Urinary bladder (tissue), 4 donors: ENCODE results near the gene PRKAG1. TPM values are rescaled to one million over a fixed set of nuclear protein-coding genes. Genes with fewer than 3 reads are reported as not detected.
A peak's percentile ranks its signal among the peaks of the same experiment; 100 is the strongest.

Source experiments
- DNase-seq: peaks from one replicate; pipeline ENCODE4 v3.0.0-alpha.2; 2015; ENCODE audit errors: extremely low spot score
- H3K27ac ChIP-seq: one replicate; pipeline ENCODE4 v1.5.1; 2013; ENCODE audit warnings: low read depth, mild to moderate bottlenecking, moderate library complexity
- H3K36me3 ChIP-seq: one replicate; pipeline ENCODE4 v1.6.1; 2013; ENCODE audit warnings: mild to moderate bottlenecking, moderate library complexity; ENCODE audit not compliant: insufficient read depth
- H3K4me1 ChIP-seq: one replicate; pipeline ENCODE4 v1.6.1; 2013; ENCODE audit warnings: mild to moderate bottlenecking, moderate library complexity; ENCODE audit not compliant: insufficient read depth
- H3K4me3 ChIP-seq: one replicate; pipeline ENCODE4 v1.5.1; 2013; ENCODE audit warnings: low read depth, low read length
- WGBS: extraction: QIAGEN DNeasy Blood & Tissue Kit; methylation state at CpG from one replicate; pipeline ENCODE4 v1.1.7; 2013; 5-methylcytosine and 5-hydroxymethylcytosine counted together
- polyA plus RNA-seq: library from polyadenylated mRNA; stranded (reverse); fragments of 200-250 nt; gene quantifications from one replicate; pipeline ENCODE4 v1.2.3, GENCODE V29; 2013
- total RNA-seq: library from RNA; depleted of rRNA; stranded (reverse); fragments of >200 nt; gene quantifications from one replicate; pipeline ENCODE4 v1.2.3, GENCODE V29; 2014
- donor health status: healthy with polysubstance abuse.
- donor health status: healthy.

The PRKAG1 gene
- total and polyA plus RNA-seq, 2 donors = 41.8 to 63.3 TPM

DNA sequence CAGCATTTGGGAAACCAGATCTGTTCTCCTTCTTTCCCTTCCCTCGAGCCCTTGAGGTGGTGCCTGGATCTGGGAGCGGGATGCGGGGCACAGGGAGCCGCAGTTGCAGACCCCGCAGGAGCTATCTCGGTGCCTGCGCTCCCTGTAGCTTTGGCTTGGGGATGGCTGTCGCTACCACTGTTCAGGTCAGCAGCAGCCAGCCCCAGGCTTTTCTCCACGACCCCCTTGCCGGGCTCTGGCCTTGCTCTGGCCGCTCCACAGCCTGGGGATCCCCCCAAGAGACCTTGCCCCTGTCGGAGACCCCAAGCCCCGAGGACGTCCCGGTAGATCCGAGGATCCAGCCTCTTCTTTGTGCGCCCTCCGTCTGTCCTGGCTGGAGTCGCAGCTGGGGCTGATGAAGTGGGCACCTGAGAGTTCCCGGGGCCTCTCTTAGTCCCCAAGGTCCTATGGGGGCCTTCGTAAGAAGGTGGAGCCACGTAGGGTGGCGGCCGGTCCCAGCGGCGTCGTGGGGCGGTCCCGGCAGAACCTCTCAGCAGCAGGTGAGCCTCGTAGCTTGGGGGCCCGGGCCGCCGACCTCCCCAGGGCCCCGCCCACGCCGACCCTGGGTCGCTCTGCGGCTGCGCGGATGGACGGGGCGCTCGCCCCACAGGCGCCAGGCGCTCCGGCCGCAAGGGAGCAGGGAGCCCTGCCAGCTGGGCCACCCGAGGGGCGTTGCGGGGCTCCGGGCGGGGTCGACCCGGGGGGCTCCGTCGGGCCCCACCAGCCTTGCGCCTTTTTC lies 20.7 kb downstream of the PRKAG1 start:
- Histone ChIP-seq H3K27ac (no peak overlapping the region), H3K4me1 (no peaks in the 10 kb centered on the region), H3K36me3 (no peaks in the 10 kb centered on the region), H3K4me3 (peak overlapping the region; percentile 49)
- 4% methylated on average over 57 of the region's 57 CpGs for WGBS
- no peak for DNase-seq

GRCh38 chr12:48996794-48997718 lies 21.5 kb downstream of the PRKAG1 start:
- no peak for DNase-seq
- Histone ChIP-seq H3K27ac (no peak overlapping the region), H3K4me3 (peak overlapping the region; percentile 35), H3K36me3 (no peaks in the 10 kb centered on the region), H3K4me1 (no peaks in the 10 kb centered on the region)
- WGBS = 6% methylated on average over 71 of the region's 71 CpGs

DNA sequence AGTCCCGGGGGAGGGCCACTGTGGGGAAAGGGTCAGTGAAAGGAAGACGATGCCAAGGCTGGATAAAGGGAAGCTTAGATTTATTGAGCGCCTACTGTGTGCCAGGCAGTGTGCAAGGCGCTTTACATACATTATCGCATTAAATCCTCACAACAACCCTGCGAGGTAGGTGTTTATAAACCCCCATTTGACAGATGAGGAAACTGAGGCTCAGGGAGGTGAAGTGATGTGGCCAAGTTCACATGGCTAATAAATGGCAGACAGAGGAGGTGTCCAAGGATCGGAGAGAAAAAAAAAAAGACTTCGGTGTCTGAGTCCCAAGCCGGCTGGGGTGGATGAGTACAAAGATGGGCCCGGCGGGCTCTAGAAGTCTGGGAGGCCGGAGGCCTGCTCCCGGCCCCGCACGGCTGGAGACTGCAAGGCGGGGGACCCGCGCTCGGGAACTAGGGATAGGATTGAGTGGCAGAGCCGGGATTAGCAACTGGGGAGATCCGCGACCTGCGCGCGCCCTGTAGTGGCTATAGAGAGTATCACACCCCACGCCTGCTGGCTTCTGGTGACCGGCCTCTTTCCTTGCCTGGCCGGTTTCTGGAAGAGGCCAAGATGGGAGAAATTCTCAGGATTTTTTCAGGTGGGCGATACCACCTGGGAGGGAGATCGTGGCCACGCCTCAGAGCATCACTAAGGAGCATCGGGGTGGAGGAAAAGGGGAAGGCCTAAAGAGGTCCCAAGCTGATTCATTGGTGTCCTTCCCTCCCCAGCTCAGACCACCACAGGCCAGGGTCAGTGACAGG lies 23.3 kb downstream of the PRKAG1 start:
- DNase-seq = no peak
- Histone ChIP-seq H3K27ac (no peak overlapping the region), H3K4me3 (no peak overlapping the region), H3K4me1 (no peaks in the 10 kb centered on the region), H3K36me3 (no peaks in the 10 kb centered on the region)
- WGBS = 6% methylated on average over 32 of the region's 32 CpGs

DNA sequence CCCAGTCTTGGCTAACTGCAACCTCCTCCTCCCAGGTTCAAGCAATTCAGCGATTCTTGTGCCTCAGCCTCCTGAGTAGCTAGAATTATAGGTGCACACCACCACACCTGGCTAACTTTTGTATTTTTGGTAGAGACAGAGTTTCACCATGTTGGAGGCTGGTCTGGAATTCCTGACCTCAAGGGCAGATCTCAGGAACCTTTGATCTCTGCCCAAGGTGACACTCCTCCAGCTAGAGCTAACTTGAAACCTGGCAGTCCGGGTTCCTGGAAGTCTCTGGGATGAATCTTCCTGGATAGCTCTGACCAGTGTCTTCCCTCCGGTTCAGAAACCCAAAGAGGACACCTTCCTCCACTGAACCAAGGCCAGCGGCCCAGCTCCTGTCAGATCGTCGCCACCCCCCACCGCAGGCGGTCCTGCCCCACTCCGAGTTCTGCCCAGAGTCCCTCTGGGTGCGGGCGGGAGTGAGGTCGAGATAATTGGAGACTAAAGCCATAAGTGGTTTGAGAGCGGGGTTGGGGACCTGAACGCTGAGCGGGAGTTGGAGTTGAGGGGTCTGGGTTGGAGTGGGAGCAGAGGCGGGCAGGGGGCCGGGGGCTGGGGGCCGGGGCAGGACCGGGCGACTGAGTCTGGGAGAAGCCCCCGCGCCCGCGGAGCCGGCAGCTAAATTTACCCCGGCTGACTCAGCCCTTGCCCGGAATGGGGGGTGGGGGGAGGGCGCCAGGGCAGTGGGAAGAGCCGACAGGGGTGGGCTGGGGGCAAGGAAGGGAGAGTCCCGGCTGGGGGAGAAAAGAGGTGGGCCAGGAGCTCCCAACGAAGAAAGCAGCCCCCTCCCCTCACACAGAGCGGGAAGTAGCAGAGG lies 24.1 kb downstream of the PRKAG1 start:
- 17% methylated on average over 32 of the region's 32 CpGs for WGBS
- Histone ChIP-seq H3K36me3 (no peaks in the 10 kb centered on the region), H3K4me3 (no peak overlapping the region), H3K4me1 (no peaks in the 10 kb centered on the region), H3K27ac (no peak overlapping the region)
- DNase-seq = no peak

- WGBS = 64% methylated on average over 3 of the region's 3 CpGs
- H3K36me3 ChIP-seq = no peaks in the 10 kb centered on the region
- DNase-seq = no peak
- no peaks in the 10 kb centered on the region for H3K4me1 ChIP-seq
- H3K27ac ChIP-seq = no peak overlapping the region
- H3K4me3 ChIP-seq = no peak overlapping the region
These were observed 24.8 kb downstream of the PRKAG1 start for GRCh38 chr12:48993787-48994186.

DNA sequence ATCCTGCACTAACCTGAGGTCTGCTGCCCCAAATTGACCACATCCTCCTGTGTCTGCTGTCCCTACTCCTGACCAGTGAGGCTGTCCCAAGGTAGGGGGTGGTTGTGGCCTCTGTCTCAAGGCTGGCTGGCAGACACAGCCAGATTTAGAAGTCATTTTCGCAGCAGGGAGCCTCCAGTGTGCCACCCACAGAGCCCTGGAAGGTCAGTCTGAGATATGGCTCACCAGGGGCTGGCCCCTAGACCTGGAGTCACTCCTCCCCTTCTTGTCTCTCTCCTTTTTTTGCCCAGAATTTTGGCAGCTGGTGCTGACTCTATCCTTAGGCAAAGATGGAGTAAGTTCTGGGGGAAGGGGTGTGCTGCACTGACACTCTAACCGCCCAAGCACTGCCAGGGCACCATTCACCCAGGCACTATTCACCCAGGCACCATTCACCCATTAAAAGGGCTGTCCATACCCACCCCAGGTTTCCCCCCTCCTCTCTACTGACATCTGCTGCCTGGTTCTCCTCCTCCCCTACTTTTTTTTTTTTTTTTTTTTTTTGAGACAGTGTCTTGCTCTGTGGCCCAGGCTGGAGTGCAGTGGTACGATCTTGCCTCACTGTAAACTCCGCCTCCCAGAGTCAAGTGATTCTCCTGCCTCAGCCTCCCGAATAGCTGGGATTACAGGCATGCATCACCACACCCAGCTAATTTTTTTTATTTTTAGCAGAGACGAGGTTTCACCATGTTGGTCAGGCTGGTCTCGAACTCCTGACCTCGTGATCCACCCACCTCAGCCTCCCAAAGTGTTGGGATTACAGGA lies 27.1 kb downstream of the PRKAG1 start:
- no peak overlapping the region for H3K4me3 ChIP-seq
- WGBS = 71% methylated on average over 8 of the region's 8 CpGs

GRCh38 chr12:48990552-48990951 lies 28.0 kb downstream of the PRKAG1 start:
- Histone ChIP-seq H3K36me3 (no peaks in the 10 kb centered on the region), H3K27ac (no peak overlapping the region), H3K4me3 (no peak overlapping the region), H3K4me1 (no peaks in the 10 kb centered on the region)
- no peak for DNase-seq

More for the DNA sequence above, 27.1 kb downstream of the PRKAG1 start:
- H3K27ac ChIP-seq = no peak overlapping the region
- DNase-seq = no peak
- no peaks in the 10 kb centered on the region for H3K4me1 ChIP-seq
- H3K36me3 ChIP-seq = no peaks in the 10 kb centered on the region

GRCh38 chr12:48988030-48988649 lies 30.4 kb downstream of the PRKAG1 start:
- 27% methylated on average over 16 of the region's 16 CpGs for WGBS
- no peak overlapping the region for H3K4me3 ChIP-seq
- no peaks in the 10 kb centered on the region for H3K36me3 ChIP-seq
- no peak overlapping the region for H3K27ac ChIP-seq
- no peaks in the 10 kb centered on the region for H3K4me1 ChIP-seq
- DNase-seq = no peak

GRCh38 chr12:48986720-48987291 lies 31.8 kb downstream of the PRKAG1 start:
- Histone ChIP-seq H3K4me1 (no peaks in the 10 kb centered on the region), H3K4me3 (no peak overlapping the region), H3K27ac (no peak overlapping the region), H3K36me3 (no peaks in the 10 kb centered on the region)
- DNase-seq = no peak
- 45% methylated on average over 23 of the region's 23 CpGs for WGBS

- DNase-seq = no peak
- no peak overlapping the region for H3K4me3 ChIP-seq
- WGBS = 70% methylated on average over 2 of the region's 2 CpGs
These were observed 32.7 kb downstream of the PRKAG1 start for GRCh38 chr12:48985901-48986300.

DNA sequence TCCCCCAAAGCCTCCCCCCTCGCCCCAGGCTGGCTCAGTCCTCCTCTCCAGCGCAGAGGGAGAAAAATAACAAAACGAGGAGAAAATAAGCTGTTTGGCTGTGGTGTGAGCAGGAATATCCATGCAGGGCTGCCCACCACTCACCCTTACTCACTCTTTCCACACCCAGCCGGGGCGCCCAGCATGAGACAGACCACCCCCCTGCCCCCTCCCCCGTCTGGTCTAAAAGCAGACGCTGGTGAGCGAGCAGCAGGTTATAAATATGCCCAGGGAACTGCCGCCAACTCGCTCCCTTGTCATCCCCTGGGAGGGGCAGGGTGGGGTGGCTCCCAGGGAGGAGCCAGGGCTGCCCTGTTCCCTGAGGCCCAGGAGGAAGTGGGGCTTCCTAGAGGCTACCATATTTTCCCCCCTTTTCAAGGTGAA lies 33.1 kb downstream of the PRKAG1 start:
- no peak overlapping the region for H3K27ac ChIP-seq
- H3K4me1 ChIP-seq = no peaks in the 10 kb centered on the region
- no peak overlapping the region for H3K4me3 ChIP-seq
- DNase-seq = no peak
- H3K36me3 ChIP-seq = no peaks in the 10 kb centered on the region
- 17% methylated on average over 10 of the region's 10 CpGs for WGBS

More at GRCh38 chr12:48985901-48986300, 32.7 kb downstream of the PRKAG1 start:
- Histone ChIP-seq H3K4me1 (no peaks in the 10 kb centered on the region), H3K27ac (no peak overlapping the region), H3K36me3 (no peaks in the 10 kb centered on the region)
